HG02938 (cell line): ENCODE data around the gene IL26.

Experiments
- ATAC-seq: cut with Tn5 transposase; IDR thresholded peaks from one replicate; pipeline ENCODE4 v1.9.1; 2021; ENCODE audit warnings: mild to moderate bottlenecking, moderate library complexity; ENCODE audit not compliant: unreplicated experiment

Gene IL26

GRCh38 chr12:68158432-68158831 is 67.2 kb downstream of the IL26 start:
- no peak for ATAC-seq

- ATAC-seq = no peak
These were observed 68.2 kb downstream of the IL26 start for GRCh38 chr12:68157380-68157779.

GRCh38 chr12:68156636-68157035 is 69.0 kb downstream of the IL26 start:
- ATAC-seq = no peak

GRCh38 chr12:68154779-68155178 is 70.8 kb downstream of the IL26 start:
- no peak for ATAC-seq
